KBM-7 (cell line): Measurements from ENCODE around the gene BTBD10.

ENCODE experiments used
- DNase-seq: peaks from one replicate; pipeline ENCODE4 v3.0.0-alpha.2; 2015
- in situ Hi-C: fragments of 300-500 bp; cut with MboI; formaldehyde crosslinking; loops from 2 replicates; pipeline ENCODE4 v1.14.3; 2020; ENCODE audit warnings: low sequenced_read_pairs, low pct_unique_long_range_greater_than_20kb, mixed read lengths

BTBD10 gene

GRCh38 chr11:13346470-13346869 lies 116.6 kb downstream of the BTBD10 start:
- in situ Hi-C loops: loop anchor here (25.0 kb wide), 1 partner anchor 384 kb away; no protein-coding TSS in a partner anchor
- DNase-seq: no peak

GRCh38 chr11:13344818-13345217 lies 118.2 kb downstream of the BTBD10 start:
- in situ Hi-C loops: loop anchor here (25.0 kb wide), 1 partner anchor 383 kb away; no protein-coding TSS in a partner anchor
- no peak for DNase-seq

GRCh38 chr11:13343931-13344717 lies 118.9 kb downstream of the BTBD10 start:
- peak; percentile 87 for DNase-seq
- in situ Hi-C loops: loop anchor here (25.0 kb wide), 1 partner anchor 382 kb away; no protein-coding TSS in a partner anchor

- in situ Hi-C loops: loop anchor here (25.0 kb wide), 1 partner anchor 381 kb away; no protein-coding TSS in a partner anchor
- no peak for DNase-seq
These were observed 120.0 kb downstream of the BTBD10 start for GRCh38 chr11:13343067-13343466.

GRCh38 chr11:13341026-13341425 lies 122.0 kb downstream of the BTBD10 start:
- in situ Hi-C loops: loop anchor here (25.0 kb wide), 1 partner anchor 379 kb away; no protein-coding TSS in a partner anchor

GRCh38 chr11:13339195-13340153 lies 123.5 kb downstream of the BTBD10 start:
- no peak for DNase-seq
- in situ Hi-C loops: loop anchor here (25.0 kb wide), 1 partner anchor 377 kb away; no protein-coding TSS in a partner anchor

More at GRCh38 chr11:13341026-13341425, 122.0 kb downstream of the BTBD10 start:
- DNase-seq: no peak

GRCh38 chr11:13338427-13339069 lies 124.5 kb downstream of the BTBD10 start:
- in situ Hi-C loops: loop anchor here (25.0 kb wide), 1 partner anchor 376 kb away; no protein-coding TSS in a partner anchor
- DNase-seq: no peak

- in situ Hi-C loops: loop anchor here (25.0 kb wide), 1 partner anchor 376 kb away; no protein-coding TSS in a partner anchor
- DNase-seq: no peak
These were observed 125.0 kb downstream of the BTBD10 start for GRCh38 chr11:13338019-13338426.
